Measurements from ENCODE around the gene C4orf46.

C4orf46 gene

DNA sequence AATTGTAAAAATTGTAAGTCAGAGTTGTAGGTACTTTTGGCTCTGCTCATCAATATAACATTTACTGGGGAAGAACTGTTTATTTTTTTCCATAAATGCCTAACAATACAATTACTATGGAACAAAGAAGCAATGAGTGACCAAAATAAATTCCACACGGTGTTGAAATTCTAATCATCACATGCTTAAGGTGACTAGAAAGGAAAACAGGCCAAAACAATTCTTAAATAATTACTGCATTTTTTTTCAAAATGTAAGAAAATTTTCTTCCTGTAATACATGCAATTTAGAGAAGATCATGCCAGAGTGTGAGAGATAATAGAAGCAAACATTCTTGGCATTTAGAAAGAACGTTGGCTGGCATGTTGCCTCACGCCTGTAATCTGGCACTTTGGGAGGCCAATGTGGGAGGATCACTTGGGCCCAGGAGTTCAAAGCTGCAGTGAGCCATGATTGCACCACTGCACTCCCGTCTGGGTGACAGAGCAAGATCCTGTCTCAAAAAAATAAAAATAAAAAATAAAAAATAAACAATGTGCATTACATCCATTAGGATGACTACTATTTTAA is 22.5 kb downstream of the C4orf46 start:
- DNase-seq: no peak

DNA sequence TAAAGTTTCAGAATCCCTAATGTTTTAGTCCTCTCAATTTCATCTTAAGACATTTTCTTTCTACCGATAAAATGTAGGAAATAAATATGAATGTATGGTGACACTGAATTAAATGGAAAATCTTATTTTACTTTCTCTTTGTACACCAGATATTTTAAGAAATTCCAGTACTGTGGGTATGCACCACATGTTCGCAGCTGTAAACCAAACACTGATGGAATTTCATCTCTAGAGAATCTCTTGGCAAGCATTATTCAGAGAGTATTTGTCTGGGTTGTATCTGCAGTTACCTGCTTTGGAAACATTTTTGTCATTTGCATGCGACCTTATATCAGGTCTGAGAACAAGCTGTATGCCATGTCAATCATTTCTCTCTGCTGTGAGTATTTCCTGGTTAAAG is 26.9 kb downstream of the C4orf46 start:
- no peak for DNase-seq

DNA sequence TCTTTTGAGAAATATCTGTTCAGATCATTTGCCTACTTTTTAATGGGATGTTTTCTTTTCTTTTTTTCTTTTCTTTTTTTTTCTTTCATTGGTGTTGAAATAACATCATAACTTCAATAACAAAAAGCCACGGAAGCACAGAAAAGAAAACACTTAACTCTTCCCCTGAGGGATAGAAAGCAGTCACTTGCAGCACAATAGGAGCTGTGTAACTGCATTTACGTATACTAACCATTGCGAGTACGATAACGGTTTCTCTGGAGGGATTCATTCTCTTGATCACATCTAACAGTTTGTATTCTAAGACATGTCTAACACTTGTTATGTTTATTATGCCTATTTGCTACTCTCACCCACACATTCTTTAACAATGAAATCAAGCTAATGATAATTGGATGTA is 27.3 kb downstream of the C4orf46 start:
- DNase-seq: no peak

DNA sequence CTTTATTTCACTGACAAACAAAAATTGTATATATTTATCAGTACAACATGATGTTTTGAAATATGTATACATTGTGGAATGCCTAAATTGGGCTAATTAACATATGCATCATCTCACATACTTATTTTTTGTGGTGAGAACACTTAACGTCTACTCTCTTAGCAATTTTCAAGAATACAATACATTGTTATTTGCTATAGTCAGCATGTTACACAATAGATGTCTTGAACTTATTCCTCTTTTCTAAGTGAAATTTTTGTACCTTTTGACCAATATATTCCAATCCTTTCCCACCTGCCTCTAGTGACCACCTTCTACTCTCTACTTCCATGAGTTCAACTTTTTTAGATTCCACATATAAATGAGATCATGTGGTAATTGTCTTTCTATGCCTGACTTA is 35.1 kb downstream of the C4orf46 start:
- DNase-seq: no peak

DNA sequence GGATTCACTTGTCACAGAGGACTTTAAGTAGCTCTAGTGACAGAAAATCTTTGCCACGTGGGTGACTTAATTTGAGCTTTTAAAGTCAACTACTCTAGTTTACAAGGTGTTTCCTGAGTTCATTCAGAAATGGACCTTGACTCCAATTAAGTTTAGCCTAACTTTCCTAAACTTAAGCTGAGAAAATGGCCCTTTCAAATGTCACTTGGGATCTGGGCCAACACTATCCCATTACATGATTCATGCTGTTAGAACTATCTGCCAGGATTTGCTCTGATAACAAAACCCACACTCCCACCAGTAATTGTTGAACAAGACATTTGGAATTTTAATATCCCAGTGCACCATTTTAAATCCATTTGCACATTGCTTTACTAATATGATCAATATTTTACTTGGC is 40.8 kb downstream of the C4orf46 start:
- no peak for DNase-seq

DNA sequence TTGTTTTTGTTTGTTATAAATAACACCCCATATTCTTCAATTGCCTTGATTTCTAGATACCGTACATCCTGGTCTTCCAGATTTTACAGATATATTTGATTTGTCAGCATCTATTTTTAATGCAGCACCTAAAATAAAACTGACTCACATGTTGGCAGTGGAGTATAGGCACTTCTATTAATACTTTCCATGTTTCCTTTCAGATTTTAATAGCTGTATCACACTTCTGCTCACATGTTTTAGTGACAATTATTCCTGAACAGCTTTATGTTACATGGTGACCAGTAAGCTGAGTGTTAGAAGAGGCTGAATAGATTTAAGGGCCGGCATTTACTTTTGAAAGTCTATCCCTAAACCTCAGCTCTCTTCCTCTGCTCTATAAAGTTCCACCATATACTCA is 46.1 kb downstream of the C4orf46 start:
- no peak for DNase-seq

DNA sequence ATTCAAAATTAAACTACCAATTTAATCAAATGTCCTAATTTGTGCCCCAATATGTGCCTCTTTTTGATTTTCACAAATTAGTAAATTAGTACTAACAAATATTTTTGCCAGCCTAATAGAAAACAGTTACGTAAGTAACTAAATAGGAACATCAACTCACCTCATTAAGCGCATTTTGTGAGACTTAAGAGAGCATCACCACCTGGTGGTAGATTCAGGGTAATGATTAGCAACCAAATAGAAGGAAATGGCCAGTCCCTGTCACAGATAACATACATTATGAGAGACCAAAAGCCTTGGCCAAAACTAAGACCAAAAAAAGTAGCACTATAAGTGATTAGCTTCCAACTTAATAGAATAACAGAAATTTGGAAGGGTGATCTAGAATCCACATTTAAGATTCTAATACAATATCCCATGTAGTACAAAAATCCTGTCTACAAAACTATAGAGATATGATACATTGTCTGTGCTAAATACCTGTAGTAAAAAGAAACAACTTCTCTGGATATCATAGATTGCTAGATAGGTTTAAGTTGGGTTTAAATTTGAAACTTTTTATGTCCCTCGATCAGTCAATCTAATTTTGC is 46.7 kb downstream of the C4orf46 start:
- DNase-seq: no peak

DNA sequence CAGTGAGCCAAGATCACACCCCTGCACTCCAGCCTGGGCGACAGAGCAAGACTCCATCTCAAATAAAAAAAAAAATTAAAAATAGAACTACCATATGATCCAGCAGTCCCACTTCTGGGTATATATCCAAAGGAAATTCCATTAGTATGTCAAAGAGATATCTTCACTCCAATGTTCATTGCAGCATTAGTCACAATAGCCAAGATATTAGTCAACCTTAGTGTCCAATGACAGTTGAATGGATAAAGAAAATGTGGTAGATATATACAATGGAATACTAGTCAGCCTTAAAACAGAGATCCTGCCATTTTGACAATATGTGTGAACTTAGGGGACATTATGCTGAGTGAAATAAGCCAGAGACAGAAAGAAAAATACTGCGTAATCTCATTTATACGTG is 49.4 kb downstream of the C4orf46 start:
- DNase-seq: no peak

DNA sequence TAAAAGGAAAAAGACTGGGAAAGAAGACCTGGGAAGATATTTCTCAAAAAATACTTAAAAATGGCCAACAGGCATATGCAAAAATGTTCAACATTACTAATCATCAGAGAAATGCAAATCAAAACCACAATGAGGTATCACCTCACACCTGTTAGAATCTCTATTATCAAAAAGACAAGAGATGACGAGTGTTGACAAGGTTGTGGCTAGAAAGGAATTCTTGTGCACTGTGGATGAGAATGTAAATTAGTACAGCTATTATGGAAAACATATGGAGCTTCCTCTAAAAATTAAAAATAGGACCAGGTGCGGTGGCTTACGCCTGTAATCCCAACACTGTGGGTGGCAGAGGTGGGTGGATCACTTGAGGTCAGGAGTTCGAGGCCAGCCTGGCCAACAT is 50.0 kb downstream of the C4orf46 start:
- DNase-seq: no peak

DNA sequence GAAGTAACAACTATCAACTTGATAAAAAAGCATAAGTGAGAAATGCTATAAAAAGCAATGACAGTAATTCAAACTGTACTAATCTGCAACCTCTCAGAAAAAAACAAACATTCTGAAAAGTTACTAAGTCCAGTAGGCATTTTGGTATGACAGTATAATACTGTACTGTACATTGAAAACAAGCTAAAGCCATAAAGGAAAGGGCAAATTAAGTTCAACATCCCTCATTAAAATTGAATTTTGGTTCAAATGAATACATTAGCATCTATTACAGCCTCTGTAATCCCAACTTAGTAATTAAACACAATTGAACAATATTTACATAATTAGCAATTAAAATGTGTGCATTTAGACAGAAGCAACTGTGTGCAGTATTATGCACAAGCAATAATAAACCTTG is 53.7 kb downstream of the C4orf46 start:
- no peak for DNase-seq
